NCI-H1105 (cell line): ENCODE measurements around the gene PLCB1.
A peak's percentile ranks its signal among the peaks of the same experiment; 100 is the strongest.
"Not testable (repeated sequence)": the region's sequence is repeated elsewhere in the genome, so short reads cannot be mapped to it uniquely, and the experiment has no call there.

Experiments
- DNase-seq: peaks from one replicate; lab custom pipeline; 2025; lab: John Stamatoyannopoulos, UW

PLCB1 gene

DNA sequence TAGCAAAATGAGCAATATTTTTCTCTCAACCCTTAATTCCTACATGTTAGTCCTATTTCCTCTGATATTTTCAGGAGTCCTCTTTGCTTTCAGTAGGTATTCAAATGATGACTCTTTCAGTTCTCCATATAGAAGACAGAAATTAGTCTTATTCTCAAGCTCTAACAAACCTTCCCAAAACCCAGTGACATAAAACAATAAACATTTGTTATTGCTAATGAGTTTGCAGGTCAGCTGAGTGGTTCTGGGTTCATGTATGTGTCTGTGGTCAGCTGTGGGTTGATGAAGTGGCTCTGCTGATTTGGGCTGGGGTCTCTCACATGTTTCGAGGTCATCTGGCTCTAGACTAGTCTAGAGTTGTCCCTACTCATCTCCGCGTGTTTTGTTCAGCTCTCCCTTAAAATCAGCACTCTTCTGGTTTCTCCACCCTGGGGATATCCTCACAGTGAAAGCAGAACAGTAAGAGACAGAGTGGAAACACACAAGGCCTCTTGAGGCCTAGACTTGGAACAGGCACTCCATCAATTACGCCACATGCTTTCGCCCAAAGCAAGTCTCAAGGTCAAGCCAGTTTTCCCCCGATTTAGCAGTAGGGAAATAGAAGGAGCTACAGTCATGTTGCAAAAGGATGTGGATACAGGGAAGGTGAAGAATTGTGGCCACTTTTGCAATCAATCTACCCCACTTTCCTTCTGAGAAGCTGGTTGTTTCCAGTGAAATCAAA, 273.0 kb downstream of the PLCB1 start:
- no peak for DNase-seq

DNA sequence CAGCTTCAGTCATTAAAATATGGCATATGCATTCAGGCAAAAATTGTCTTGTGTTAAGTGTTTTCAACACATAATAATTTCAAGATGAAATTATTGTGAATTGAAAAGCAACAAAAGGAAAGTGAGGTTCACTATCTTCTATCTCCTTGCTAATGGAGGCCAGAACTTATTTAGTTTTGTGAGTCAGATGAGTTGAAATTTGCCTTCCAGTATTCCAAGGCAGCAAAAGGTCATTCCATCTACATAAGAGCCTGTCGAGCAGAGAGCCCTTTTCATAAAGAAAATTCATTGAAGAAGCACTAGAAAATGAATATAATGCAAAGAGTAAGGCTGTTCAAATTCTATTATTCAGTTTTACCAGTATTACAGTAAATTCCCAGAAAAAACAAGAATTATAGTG, 274.3 kb downstream of the PLCB1 start:
- no peak for DNase-seq

DNA sequence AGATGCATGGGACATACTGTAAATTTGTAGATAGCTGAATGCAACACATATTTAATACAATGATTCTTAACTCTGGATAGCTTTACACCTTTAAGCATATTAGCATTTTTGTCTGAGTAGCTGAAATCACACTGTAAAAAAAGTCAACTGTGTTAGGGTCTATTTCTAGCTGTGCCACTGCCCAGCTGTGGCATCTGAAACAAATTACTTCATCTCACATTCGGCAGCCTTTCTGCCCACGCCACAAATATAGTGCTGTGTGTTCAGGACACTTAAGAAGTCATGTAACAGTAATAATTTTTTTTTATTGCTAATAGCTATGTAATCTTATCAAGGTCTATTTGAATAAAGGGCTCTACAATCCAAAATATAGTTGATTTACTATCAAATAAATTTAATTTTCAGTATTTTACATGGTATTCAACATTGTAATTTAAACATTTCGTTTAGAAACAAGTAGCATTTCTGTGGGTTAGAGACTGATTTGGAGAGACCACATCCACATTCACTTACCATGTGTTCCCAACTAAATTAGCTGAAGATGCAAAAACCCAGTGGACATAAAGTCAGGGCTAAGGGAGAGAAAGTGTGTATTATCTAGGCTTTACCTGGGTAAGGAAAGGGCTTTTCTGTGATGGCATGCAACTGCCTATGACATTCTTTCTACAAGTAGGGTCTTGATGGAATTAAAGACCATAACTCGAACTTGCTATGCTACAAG, 276.7 kb downstream of the PLCB1 start:
- DNase-seq, result no peak

DNA sequence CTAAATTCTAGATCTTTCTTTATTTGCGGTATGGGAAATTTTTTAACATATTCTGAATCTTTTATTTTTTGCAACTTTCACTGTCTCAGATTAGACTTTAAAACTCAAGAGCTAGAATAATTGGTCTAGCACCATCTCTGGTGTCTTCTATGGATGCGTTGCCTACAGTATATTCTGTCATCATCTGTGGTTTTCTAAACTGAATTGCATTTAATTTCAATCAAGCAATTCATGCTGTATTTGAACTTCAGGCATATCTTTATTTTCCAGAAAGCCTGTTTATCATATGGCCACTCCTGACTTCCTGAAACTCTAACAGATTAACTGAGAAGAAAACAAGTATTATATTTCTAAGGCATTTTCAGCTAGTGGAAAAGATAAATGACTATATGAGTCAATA, 281.6 kb downstream of the PLCB1 start:
- no peak for DNase-seq

DNA sequence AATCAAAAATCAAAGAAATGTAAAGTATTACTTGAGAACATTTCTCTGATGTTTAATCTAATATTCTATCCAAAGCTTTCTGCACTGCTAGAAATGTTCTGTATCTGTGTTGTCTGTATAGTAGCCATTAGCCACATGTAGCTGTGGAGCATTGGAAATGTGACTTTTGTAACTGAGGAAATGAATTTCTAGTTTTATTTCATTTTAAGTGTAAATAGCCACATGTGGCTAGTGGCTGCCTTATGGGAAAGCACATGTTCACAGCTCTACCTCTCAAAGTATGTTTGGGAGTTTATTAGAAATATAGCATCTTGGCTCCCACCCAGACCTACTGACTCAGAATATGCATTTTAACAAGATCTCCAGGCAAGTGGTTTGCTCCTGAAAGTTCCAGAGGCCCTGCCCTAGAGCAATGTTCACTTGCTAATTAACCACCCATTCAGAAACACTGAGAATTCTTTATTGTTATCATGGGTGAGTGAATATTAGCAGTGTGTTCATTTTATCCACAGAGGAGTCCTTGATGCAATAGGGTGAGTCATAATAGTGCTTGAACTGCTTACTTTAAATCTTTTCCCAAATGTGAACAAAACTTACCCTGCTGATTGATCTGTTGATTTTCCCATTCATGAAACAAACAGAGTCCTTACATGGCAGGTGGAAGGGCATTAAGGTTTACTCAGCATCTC, 282.7 kb downstream of the PLCB1 start:
- DNase-seq, result peak; percentile 56

DNA sequence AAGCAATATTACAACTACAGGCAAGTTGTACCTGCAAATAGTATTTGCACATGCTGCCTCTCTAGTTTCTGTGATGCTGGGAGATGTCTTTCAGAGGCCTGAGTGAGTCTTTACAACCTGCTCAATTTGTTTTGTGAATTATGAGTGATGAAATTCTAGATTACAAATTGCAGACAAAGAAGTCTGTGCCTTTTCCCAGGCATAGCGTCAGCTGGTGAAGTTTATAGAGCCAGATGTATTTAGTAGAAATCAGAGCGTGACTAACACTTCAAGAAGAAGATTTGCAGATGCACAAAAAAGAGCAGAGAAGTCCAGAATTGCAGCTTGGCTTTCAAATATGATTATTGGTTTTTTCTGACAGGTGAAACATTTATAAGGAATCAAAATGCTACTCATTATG, 289.9 kb downstream of the PLCB1 start:
- DNase-seq, result no peak

DNA sequence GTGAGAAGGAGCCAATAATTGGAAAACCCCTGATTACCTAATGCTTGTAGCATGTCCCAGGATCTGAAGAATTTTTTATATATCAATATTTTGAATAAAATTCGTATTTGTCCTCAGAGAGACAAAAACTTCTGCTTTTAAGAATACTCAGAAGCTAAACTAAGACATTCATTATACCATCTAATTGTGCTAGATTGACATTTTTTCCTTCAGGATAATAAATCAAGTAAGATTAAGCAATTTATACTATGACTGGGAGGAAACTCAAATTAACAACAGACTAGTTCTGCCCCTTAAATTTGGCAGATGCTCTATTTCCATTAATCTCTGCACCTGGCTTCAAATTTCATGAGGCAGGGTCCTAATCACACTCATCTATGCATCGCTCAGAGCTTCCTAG, 291.4 kb downstream of the PLCB1 start:
- DNase-seq, result no peak

DNA sequence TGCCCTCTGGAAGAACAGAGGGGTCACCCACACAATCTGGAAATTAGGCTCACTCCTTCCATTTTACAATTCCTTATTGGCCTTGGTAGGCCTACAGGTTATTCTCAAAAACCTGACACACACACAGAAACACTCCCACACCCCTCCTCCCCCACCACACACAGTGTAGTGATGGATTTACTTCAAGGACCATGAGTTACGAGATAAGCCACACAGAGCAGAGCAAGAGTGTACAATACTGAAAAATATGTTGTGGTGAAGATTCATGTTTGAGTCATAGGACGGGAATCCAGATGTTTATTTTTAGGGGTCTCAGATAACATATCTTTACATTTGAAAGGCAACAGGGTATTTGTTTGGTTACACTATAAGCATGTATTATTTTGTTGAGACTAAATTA, 291.9 kb downstream of the PLCB1 start:
- no peak for DNase-seq

DNA sequence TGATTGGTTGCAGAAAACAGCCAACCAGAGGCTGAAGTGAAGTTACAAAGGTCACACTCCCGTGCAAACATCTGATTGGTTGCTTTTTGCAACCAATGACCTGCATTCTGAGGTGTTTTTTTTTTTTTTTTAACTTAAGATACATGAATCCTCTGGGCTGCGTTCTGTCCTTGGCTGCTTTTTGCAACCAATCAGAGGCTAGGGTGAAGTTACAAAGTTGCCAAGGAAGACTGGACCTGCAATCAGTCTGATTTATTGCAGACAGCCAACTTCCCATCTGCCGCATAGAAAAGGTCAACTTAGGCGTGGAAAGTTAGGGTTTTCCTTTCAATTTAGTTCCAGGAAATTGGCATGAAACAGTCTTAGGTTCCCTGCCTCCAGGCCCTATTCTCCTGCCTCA, 292.9 kb downstream of the PLCB1 start:
- no peak for DNase-seq

DNA sequence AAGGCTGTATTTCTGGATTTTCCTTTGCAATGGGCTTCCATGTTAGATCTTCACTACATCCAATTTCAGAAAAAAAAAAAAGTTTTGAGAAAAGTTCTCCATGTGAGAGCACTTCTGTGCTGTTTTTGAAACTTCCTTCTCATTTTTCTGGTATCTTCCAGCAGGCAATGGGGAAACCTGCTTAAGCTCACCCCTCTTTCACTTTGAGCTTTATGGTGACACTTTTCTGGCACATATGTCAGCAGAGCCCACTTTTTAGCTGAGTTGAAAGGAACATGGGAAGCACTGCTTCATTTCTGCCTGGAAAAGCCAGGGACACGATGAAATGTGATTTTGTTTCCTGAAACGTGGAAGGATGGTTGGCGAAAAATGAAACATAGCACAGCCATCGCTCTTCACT, 293.7 kb downstream of the PLCB1 start:
- no peak for DNase-seq

DNA sequence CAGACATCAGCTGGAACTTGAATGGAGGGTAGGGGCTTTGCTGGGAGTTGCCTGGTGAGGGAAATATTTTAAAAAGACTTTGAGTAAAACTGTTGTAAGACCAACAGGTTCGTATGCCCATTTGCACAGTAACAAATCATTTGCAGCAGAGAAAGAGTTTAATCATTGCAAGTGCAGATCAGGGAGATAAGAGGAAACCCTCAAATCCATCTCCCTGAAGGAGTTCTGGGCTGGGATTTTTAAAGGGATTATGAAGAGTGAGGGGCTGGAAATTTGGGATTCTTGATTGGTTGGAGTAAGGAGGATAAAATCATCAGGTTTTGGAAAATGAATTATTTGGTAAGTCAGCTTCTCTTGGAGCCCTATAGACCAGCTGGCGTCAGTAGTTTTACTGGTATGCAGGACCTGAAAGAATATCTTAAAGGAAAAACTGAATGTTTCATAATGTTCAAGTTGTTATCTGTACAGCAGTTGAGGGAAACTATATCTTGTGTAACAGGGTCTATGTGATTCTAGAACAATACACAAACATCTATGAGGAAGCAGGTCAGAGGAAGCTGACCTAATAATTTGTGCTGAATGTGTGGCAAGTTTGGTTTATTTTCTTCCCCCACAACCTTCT, 295.5 kb downstream of the PLCB1 start:
- DNase-seq, result no peak

DNA sequence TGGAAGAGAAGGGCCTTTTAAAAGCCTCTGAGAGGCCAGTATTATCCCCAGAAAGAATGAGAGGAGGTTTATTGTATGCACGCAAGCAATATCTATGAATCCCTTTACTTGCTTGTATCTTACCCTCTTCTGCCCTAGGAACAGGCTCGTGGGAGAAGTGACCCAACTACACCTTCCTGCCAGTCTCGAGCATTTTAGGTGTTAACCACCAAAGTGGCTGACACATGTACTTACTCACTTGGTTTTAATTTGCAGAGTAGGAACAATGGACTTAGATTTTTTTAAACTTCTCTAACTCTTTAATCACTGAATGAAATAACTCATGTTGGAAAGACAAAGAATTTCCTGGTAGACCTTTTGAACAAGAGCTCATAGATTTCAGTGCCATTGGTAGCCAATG, 296.9 kb downstream of the PLCB1 start:
- DNase-seq, result no peak

DNA sequence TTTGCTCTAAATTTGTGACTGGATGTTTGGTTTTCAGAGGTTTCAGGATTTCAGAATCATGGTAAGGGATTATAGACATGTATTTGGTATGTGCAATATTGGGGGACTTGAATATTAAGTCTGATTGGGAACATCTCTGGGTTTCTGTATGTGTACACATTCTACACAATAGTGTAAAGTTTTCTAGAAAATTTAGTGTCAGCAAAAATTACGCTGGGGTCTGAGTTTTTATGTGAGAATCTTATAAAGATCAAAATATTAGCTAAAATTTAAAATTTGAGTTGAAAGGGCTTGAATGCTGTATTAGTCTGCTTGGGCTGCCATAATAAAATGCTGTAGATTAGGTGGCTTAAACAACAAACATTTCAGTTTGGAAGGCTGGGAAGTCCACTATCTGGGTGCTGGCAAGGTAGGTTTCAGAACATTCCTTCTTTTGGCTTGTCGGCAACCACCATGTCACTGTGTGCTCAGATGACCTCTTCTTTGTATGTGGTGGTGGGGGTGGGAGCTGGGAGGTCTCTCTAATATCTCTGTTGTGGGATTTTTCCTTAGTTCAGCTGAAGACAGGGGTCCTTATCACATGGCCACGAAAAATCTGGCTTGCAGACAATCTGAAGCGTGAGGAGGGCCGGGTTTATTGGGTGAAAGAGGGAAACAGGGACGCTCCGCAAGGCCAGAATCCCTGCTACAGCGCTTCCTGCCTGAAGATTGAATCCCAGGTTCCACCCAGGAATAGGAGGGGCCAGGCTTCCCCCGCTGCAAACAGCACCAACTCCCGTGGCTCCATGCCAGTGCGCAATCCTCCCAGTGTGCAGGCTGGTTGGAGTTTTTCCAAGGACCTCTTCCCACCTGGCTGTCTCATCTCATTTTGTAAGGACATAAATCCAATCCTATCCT, 299.7 kb downstream of the PLCB1 start:
- DNase-seq, result peak; percentile 94

DNA sequence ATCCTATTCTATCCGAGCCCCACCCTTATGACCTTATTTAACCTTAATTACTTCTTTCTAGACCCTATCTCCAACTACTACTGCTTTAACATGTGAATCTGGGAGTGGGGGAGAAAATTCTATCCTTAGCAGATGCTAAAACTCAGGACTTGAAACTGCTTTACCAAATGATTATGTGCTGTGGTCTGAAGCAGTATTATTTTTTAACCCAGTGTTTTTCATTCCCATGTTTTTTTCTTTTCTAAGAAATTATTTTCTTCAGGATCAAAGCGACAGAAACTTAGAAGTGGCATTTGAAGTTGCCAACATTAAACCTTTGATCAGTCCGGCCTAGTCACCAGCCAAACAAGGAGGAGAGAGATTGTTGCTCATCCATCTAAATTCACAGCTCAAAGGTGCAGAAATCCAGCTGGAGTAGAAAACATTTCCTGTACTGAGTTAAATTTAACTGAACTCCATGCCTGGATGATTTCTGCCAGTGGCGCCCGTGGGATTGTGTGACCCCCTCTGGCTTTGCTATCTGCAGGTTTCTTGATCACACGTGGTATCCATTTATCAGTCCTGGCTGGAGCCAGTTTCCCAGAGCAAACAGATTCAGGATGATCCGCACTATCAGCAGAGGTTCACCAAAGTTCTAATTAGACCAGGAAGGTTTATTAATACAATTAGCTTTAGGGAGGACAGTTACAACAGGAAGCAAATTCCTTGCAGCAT, 300.5 kb downstream of the PLCB1 start:
- DNase-seq, result no peak

DNA sequence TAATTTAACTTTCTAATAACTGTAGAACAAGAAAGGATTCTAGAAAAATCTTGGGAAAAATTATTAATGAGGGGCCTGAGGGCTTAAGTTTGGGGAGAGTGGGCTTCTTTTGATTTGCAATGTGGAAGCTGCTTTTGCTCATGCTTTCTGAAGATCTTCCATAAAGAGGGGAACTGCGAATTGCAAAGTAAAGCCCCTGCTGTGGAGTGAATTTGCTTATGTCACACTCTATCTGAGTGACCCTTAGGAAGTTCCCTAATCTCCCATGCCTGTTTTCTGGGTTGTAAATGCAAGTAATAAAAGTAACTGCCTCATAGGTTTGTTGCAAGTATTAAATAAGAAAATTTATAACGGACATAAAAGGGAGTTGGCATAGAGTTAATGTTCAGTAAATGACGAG, 301.2 kb downstream of the PLCB1 start:
- no peak for DNase-seq

DNA sequence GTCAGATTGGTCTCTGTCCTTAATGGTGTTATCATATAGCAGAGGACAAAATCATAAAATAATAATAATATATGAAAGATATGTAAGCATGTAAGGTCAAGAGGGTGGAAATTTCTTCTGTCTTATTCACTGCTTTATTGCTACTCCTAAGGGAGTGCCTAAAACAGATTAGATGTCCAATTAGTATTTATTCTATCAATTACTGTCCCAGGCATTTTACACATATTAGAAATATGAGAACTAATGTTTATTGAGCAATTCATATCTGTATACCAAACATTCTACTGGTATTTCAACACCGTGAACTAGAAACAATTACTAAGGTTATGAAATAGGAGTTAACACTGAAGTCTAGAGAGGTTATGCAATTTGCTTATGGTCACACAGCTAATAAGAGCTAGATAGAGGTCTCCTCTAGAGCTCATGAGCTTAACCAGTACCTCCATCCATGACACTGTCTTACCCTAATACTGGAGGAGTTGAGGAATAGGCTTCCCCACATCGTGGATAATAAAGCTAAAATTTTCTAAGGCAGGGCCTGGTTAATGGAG, 302.3 kb downstream of the PLCB1 start:
- DNase-seq, result no peak

DNA sequence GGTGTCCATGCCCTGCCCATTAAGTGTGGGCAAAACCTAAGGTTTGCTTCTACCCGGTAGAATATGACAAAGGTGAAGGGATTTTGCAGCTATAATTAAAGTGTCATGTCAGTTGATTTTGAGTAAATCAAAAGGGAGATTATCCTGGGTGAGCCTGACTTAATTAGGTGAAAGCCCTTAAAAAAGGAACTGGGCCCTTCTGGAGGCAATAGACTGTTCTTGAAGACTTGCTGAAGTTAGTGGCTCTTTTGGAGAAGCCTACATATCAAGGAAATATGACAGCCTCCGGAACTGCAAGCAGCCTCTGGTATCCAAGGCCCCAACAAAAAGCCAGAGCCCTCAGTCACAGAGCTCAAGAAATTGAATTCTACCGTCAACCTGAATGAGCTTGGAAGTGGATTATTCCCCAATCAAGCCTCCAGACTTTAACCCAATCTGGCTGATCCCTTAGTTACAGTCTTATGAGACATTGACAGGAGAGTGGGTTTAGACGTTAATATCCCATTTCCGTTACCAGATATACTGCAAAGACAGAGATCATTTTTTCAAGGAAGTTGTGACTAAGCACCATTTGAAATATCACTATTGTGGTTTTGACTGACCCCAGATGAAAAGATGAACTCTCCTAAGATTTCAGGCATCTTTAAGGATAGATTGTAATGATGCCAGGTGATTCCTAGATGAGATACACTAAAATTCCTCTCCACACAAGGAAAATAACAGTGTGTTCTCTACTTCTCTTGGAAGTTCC, 303.4 kb downstream of the PLCB1 start:
- no peak for DNase-seq

DNA sequence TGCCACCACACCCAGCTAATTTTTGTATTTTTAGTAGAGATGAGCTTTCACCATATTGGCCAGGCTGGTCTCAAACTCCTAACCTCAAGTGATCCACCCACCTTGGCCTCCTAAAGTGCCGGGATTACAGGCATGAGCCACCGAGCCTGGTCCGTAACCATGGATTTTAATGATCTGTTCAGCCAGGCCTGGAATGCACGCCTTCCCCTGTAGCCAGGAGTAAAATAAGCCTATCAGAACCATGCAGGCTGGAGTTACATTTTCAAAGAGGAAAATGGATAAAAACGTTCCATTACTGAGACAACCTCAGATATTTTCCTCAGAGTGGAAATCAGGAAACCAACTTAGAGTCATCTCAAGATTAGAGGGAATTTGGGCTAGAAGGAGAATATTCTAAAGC, 304.9 kb downstream of the PLCB1 start:
- DNase-seq, result not testable (repeated sequence)

DNA sequence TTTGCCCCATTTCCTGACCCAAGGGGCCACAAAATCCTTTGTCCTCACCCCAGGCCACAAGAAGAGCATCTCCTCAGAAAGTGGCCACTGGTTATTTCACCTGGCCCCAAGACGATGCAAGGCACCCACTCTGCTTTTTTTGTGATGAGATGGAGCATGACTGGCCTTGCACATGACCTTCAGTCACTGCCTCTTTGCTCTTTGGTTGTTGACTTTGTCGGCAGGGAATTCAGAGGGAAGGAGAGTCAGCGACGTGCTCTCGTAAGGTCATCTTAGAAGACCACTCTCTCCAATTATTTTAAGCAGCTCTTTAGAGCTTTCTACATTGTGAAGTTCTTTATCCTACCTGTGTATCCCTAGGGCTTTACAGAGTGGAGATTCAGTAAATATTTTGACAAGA, 306.7 kb downstream of the PLCB1 start:
- DNase-seq, result no peak

DNA sequence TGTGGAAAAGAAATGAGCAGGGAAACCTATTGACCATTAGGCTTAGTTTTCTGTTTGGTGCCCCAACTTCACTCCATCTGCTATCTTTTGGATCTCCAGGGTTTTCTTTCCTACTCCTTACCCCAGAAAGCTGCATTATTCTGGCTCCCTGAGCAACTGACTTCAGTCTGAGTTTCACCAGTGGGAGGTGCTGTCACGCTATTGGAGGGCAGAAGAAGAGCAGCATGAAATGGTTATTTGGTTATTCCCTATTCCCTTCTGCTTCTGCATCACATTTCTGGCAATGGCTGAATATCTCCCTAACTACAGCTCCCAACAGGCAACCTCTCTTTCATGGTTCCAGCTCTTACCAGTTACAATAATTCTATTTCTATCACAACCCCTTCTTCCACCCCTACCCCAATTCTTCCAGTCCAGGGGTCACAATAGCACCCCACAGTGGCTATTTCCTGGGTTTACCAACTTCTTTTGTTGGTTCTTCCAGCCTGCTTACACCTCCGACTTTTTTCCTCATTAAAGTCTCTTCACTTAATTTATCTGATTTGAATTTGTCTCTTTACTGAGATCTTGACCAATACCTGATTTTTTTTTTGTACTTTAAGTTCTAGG, 311.5 kb downstream of the PLCB1 start:
- no peak for DNase-seq
